ENCODE measurements around the gene CFAP74. TPM values are rescaled to one million over a fixed set of nuclear protein-coding genes. Genes with fewer than 3 reads are reported as not detected.

Gene CFAP74
- total and polyA plus RNA-seq, 2 of the 13 experiments (the other 11 are each of a cell fraction or from before 2014, with no cell fraction given) = 0.27 to 0.62 TPM

DNA sequence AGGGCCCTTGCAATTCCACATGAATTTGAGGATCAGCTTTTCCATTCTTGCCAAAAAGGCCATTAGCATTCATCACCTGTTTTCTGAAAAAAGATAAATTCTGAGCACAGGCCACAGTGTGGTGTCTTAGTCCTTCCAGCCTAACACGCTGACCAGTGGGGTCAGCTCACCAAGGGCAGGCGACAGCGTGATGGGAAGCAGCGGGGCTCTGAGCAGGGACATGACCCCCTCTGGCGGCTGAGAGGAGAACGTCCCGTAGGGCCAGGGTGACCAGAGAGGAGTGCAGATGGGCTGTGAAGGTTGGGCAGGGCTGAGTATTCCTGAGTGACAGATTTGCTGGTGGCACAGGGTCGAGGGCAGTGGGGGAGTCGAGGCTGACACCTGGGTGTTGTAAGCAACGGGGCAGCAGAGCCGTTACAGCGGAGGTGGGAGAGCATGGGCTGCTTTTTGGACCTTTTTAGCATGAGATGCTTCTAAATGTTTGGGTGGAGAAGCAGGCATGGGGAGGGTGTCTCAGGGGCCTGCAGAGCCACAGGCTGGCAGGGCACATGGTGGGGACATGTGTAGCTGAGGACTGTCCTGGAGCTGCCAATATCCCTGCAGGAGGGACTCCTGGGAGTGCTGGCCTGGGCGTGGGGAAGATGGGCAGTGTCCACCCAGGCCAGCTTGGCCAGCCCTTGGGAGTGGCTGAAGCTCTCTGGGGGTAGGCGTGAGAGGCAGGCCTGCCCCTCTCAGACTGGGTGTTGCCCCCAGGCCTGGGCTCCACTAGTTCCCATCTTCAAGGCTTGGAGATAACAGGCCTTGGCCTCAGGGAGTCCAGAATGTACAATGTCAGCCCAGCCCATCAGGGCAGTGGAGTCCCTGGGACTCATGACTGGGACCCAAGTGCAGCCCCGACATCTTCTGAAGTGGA, 97.1 kb downstream of the CFAP74 start (continued):
- TF ChIP-seq MLXIP (CRISPR knock-in tag; IDR thresholded peaks at IDR 0.05; ENCODE audit: borderline replicate concordance) = no peak
- no peak for TF ChIP-seq TCF7L2 (IDR thresholded peaks at IDR 0.05; ENCODE audit: low read depth, low read length)
- TF ChIP-seq MYNN (CRISPR knock-in tag; IDR thresholded peaks at IDR 0.05; ENCODE audit: low read depth) = no peak
- no peak for TF ChIP-seq ZNF136 (CRISPR knock-in tag; IDR thresholded peaks at IDR 0.05; ENCODE audit: low read depth)
- no peak for TF ChIP-seq RARG (CRISPR knock-in tag; IDR thresholded peaks at IDR 0.05; ENCODE audit: low read depth)
- no peak for TF ChIP-seq SNAPC5 (CRISPR knock-in tag; IDR thresholded peaks at IDR 0.05; ENCODE audit: borderline replicate concordance)
- TF ChIP-seq UBTF (CRISPR knock-in tag; IDR thresholded peaks at IDR 0.05) = peak; percentile 46
- peak; percentile 56 for TF ChIP-seq THAP11 (CRISPR knock-in tag; IDR thresholded peaks at IDR 0.05)
- TF ChIP-seq ONECUT2 (CRISPR knock-in tag; IDR thresholded peaks at IDR 0.05) = no peak
- TF ChIP-seq ZHX1 (CRISPR knock-in tag; IDR thresholded peaks at IDR 0.05; ENCODE audit: low read depth) = 0 out of 2 replicates have a peak, but pooled peaks have one; percentile 41
- no peak for TF ChIP-seq HOXD1 (CRISPR knock-in tag; IDR thresholded peaks at IDR 0.05)
- TF ChIP-seq SNAPC2 (CRISPR knock-in tag; IDR thresholded peaks at IDR 0.05) = no peak
- no peak for TF ChIP-seq ATAD3A (CRISPR knock-in tag; IDR thresholded peaks at IDR 0.05)
- no peak for TF ChIP-seq KDM4B (CRISPR knock-in tag; IDR thresholded peaks at IDR 0.05)
- no peak for TF ChIP-seq ZNF772 (CRISPR knock-in tag; IDR thresholded peaks at IDR 0.05)
- TF ChIP-seq ZSCAN22 (CRISPR knock-in tag; IDR thresholded peaks at IDR 0.05) = no peak
- TF ChIP-seq HOXA3 (CRISPR knock-in tag; IDR thresholded peaks at IDR 0.05) = peak; percentile 58; the same call in 1 of the 2 replicates
- TF ChIP-seq ZNF574 (CRISPR knock-in tag; IDR thresholded peaks at IDR 0.05) = peak; percentile 56

All from HepG2 (cell line).